GM12874 (cell line): ENCODE data around the gene RFWD3.

Experiments used
- CTCF ChIP-seq: IDR thresholded peaks from 2 replicates; pipeline ENCODE4 v1.5.1; 2011; ENCODE audit warnings: low read depth, mild to moderate bottlenecking, control low read depth, low read length, moderate library complexity; ENCODE audit not compliant: insufficient read depth

RFWD3 gene

DNA sequence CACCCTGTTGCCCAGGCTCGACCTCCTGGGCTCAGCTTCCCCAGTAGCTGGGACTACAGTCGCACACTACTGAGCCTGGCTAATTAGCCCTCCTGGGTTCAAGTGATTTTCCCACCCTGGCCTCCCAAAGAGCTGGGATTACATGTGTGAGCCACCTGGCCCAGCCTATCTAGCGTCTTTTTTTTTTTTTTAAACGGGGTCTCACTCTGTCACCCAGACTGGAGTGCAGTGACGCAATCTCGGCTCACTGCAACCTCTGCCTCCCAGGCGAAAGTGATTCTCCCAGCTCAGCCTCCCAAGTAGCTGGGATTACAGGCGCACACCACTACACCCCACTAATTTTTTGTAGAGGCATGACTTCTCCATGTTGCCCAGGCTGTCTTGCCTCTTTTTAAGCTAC, 93.1 kb downstream of the RFWD3 start:
- no peak for TF ChIP-seq CTCF
